Measurements from ENCODE around the gene TM4SF5. TPM values are rescaled to one million over a fixed set of nuclear protein-coding genes. Genes with fewer than 3 reads are reported as not detected.

TM4SF5 gene
- polyA plus RNA-seq, 1 donor from 2014 or later: not detected

DNA sequence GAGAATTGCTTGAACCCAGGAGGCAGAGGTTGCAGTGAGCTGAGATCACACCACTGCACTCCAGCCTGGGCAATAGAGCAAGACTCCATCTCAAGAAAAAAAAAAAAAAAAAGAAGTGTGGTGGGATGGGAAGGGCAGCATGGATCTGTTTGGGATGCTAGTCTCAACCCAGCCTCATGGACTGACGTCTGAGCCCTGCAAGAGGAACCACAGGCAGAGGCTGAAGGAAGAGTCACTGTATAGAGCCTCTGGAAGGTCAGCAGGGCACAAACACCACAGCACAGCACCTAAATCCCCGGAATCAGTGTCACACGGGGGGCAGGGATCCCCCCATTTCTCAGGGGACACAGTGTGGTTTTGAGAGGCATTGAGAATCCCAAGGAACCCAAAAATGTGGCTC is 21.1 kb upstream of the TM4SF5 start:
- no peaks in the 10 kb centered on the region for H3K9me3 ChIP-seq (ENCODE audit: low read length)
- H3K9ac ChIP-seq (ENCODE audit: low read length): no peak overlapping the region
- no peaks in the 10 kb centered on the region for H3K36me3 ChIP-seq (ENCODE audit: insufficient read depth, low read length)
- no peaks in the 10 kb centered on the region for H3K9me2 ChIP-seq (ENCODE audit: insufficient read depth, low read length)
- no peak overlapping the region for H3K4me3 ChIP-seq (ENCODE audit: low read length)
- H4K20me1 ChIP-seq (ENCODE audit: insufficient read depth): no peaks in the 10 kb centered on the region
- no peaks in the 10 kb centered on the region for H3K79me2 ChIP-seq (replicated peaks; ENCODE audit: insufficient read depth, low read length)
- H3K4me2 ChIP-seq (ENCODE audit: low read length): no peak overlapping the region
- no peak overlapping the region for H2AFZ ChIP-seq (ENCODE audit: low read depth, low read length)
- no peak overlapping the region for H3K27ac ChIP-seq (ENCODE audit: low read length)
- H3K27me3 ChIP-seq (ENCODE audit: insufficient read depth, low read depth, low read length): peaks cover 4% of the 10 kb centered on the region
- TF ChIP-seq, protein P1, sequence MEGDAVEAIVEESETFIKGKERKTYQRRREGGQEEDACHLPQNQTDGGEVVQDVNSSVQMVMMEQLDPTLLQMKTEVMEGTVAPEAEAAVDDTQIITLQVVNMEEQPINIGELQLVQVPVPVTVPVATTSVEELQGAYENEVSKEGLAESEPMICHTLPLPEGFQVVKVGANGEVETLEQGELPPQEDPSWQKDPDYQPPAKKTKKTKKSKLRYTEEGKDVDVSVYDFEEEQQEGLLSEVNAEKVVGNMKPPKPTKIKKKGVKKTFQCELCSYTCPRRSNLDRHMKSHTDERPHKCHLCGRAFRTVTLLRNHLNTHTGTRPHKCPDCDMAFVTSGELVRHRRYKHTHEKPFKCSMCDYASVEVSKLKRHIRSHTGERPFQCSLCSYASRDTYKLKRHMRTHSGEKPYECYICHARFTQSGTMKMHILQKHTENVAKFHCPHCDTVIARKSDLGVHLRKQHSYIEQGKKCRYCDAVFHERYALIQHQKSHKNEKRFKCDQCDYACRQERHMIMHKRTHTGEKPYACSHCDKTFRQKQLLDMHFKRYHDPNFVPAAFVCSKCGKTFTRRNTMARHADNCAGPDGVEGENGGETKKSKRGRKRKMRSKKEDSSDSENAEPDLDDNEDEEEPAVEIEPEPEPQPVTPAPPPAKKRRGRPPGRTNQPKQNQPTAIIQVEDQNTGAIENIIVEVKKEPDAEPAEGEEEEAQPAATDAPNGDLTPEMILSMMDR (IDR thresholded peaks at IDR 0.05; ENCODE audit: poor library complexity, severe bottlenecking): no peak
- TF ChIP-seq SMC3 (conservative IDR thresholded peaks at IDR 0.05; ENCODE audit: poor library complexity) (no peak), EZH2 (IDR thresholded peaks at IDR 0.05; ENCODE audit: borderline replicate concordance, insufficient read depth, low read length, poor library complexity, severe bottlenecking) (no peak), TAF1 (IDR thresholded peaks at IDR 0.05; ENCODE audit: low read depth) (no peak), RAD21 (conservative IDR thresholded peaks at IDR 0.05) (no peak), POLR2AphosphoS5 (IDR thresholded peaks at IDR 0.05) (no peak), EP300 (conservative IDR thresholded peaks at IDR 0.05; ENCODE audit: poor library complexity, severe bottlenecking) (no peak), MXI1 (conservative IDR thresholded peaks at IDR 0.05; ENCODE audit: poor library complexity, severe bottlenecking) (no peak)
- TF ChIP-seq, protein P2, sequence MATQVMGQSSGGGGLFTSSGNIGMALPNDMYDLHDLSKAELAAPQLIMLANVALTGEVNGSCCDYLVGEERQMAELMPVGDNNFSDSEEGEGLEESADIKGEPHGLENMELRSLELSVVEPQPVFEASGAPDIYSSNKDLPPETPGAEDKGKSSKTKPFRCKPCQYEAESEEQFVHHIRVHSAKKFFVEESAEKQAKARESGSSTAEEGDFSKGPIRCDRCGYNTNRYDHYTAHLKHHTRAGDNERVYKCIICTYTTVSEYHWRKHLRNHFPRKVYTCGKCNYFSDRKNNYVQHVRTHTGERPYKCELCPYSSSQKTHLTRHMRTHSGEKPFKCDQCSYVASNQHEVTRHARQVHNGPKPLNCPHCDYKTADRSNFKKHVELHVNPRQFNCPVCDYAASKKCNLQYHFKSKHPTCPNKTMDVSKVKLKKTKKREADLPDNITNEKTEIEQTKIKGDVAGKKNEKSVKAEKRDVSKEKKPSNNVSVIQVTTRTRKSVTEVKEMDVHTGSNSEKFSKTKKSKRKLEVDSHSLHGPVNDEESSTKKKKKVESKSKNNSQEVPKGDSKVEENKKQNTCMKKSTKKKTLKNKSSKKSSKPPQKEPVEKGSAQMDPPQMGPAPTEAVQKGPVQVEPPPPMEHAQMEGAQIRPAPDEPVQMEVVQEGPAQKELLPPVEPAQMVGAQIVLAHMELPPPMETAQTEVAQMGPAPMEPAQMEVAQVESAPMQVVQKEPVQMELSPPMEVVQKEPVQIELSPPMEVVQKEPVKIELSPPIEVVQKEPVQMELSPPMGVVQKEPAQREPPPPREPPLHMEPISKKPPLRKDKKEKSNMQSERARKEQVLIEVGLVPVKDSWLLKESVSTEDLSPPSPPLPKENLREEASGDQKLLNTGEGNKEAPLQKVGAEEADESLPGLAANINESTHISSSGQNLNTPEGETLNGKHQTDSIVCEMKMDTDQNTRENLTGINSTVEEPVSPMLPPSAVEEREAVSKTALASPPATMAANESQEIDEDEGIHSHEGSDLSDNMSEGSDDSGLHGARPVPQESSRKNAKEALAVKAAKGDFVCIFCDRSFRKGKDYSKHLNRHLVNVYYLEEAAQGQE (IDR thresholded peaks at IDR 0.05; ENCODE audit: borderline replicate concordance): no peak
- H3F3A ChIP-seq (ENCODE audit: insufficient read depth, low read length, poor library complexity, severe bottlenecking): no peaks in the 10 kb centered on the region

DNA sequence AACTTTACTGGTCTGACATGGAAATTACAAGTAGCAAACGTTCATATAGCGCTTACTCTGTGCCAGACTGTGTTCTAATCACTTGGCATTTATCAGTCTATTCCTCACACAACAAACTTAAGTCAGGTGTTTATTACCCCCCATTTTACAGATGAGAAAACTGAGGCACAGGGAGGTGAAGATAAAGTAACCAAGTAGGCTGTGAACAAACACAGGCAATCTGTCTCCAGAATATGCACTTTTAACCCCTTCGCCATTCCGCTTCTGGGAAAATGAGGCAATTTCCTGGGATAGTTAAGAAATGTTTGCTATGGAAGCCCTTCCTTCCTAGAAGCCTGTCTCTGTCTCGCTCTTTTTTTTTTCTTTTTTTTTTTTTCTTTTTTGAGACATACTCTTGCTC is 19.8 kb upstream of the TM4SF5 start:
- H3K4me3 ChIP-seq (ENCODE audit: low read length): no peak overlapping the region
- H3K4me2 ChIP-seq (ENCODE audit: low read length): no peak overlapping the region
- H3K36me3 ChIP-seq (ENCODE audit: insufficient read depth, low read length): no peaks in the 10 kb centered on the region
- H3K9ac ChIP-seq (ENCODE audit: low read length): no peak overlapping the region
- H3F3A ChIP-seq (ENCODE audit: insufficient read depth, low read length, poor library complexity, severe bottlenecking): no peaks in the 10 kb centered on the region
- no peaks in the 10 kb centered on the region for H3K79me2 ChIP-seq (replicated peaks; ENCODE audit: insufficient read depth, low read length)
- no peaks in the 10 kb centered on the region for H3K27me3 ChIP-seq (ENCODE audit: insufficient read depth, low read depth, low read length)
- no peak overlapping the region for H3K27ac ChIP-seq (ENCODE audit: low read length)
- no peak overlapping the region for H2AFZ ChIP-seq (ENCODE audit: low read depth, low read length)
- no peaks in the 10 kb centered on the region for H4K20me1 ChIP-seq (ENCODE audit: insufficient read depth)
- no peak for TF ChIP-seq MXI1 (conservative IDR thresholded peaks at IDR 0.05; ENCODE audit: poor library complexity, severe bottlenecking)
- no peak for TF ChIP-seq EP300 (conservative IDR thresholded peaks at IDR 0.05; ENCODE audit: poor library complexity, severe bottlenecking)
- TF ChIP-seq SMC3 (conservative IDR thresholded peaks at IDR 0.05; ENCODE audit: poor library complexity): no peak
- TF ChIP-seq POLR2AphosphoS5 (IDR thresholded peaks at IDR 0.05): no peak
- no peak for TF ChIP-seq RAD21 (conservative IDR thresholded peaks at IDR 0.05)
- no peaks in the 10 kb centered on the region for H3K9me3 ChIP-seq (ENCODE audit: low read length)
- H3K9me2 ChIP-seq (ENCODE audit: insufficient read depth, low read length): no peaks in the 10 kb centered on the region
